ENCODE data around the gene CPLX1. TPM values are rescaled to one million over a fixed set of nuclear protein-coding genes. Genes with fewer than 3 reads are reported as not detected.
A peak's percentile ranks its signal among the peaks of the same experiment; 100 is the strongest.

The CPLX1 gene
- total and polyA plus RNA-seq, 4 donors: 5.3 to 117 (median 64.6) TPM

GRCh38 chr4:829761-830600 is 4.1 kb upstream of the CPLX1 start:
- 64% methylated on average over 26 of the region's 26 CpGs for WGBS (ENCODE audit: insufficient coverage)
- no peak overlapping the region for H3K4me3 ChIP-seq (ENCODE audit: low read depth, low read length)
- peaks cover 2% of the 10 kb centered on the region for H3K27me3 ChIP-seq (ENCODE audit: control insufficient read depth, insufficient read depth, low read length)
- H3K36me3 ChIP-seq (ENCODE audit: control insufficient read depth, insufficient read depth, low read length): peaks cover 4% of the 10 kb centered on the region
- no peak for DNase-seq (ENCODE audit: low read depth in 4 of 6, low spot score in 6 of 6)
- no peaks in the 10 kb centered on the region for H3K9me3 ChIP-seq (ENCODE audit: control insufficient read depth, insufficient read depth, low read length)
- peaks cover 15% of the 10 kb centered on the region for H3K4me1 ChIP-seq (ENCODE audit: control insufficient read depth, insufficient read depth, low read length)
- H3K27ac ChIP-seq (ENCODE audit: low read depth, low read length): no peak overlapping the region

GRCh38 chr4:829291-829690 is 3.4 kb upstream of the CPLX1 start:
- WGBS (ENCODE audit: insufficient coverage): 84% methylated on average over 5 of the region's 6 CpGs
- DNase-seq (ENCODE audit: low read depth in 4 of 6, low spot score in 6 of 6): no peak
- Histone ChIP-seq H3K36me3 (ENCODE audit: control insufficient read depth, insufficient read depth, low read length) (no peaks in the 10 kb centered on the region), H3K4me3 (ENCODE audit: low read depth, low read length) (no peak overlapping the region), H3K27me3 (ENCODE audit: control insufficient read depth, insufficient read depth, low read length) (peaks cover 9% of the 10 kb centered on the region), H3K4me1 (ENCODE audit: control insufficient read depth, insufficient read depth, low read length) (peaks cover 22% of the 10 kb centered on the region), H3K27ac (ENCODE audit: low read depth, low read length) (no peak overlapping the region), H3K9me3 (ENCODE audit: control insufficient read depth, insufficient read depth, low read length) (no peaks in the 10 kb centered on the region)

- Histone ChIP-seq H3K4me1 (ENCODE audit: control insufficient read depth, insufficient read depth, low read length) (peaks cover 27% of the 10 kb centered on the region), H3K4me3 (ENCODE audit: low read depth, low read length) (no peak overlapping the region), H3K9me3 (ENCODE audit: control insufficient read depth, insufficient read depth, low read length) (no peaks in the 10 kb centered on the region), H3K27me3 (ENCODE audit: control insufficient read depth, insufficient read depth, low read length) (peaks cover 15% of the 10 kb centered on the region), H3K36me3 (ENCODE audit: control insufficient read depth, insufficient read depth, low read length) (peaks cover 5% of the 10 kb centered on the region), H3K27ac (ENCODE audit: low read depth, low read length) (no peak overlapping the region)
- 47% methylated on average over 16 of the region's 16 CpGs for WGBS (ENCODE audit: insufficient coverage)
- DNase-seq (ENCODE audit: low read depth in 4 of 6, low spot score in 6 of 6): no peak
These were observed 2.8 kb upstream of the CPLX1 start for GRCh38 chr4:828641-829271.

GRCh38 chr4:827209-828081 is 1.5 kb upstream of the CPLX1 start:
- H3K27me3 ChIP-seq (ENCODE audit: control insufficient read depth, insufficient read depth, low read length): peaks cover 20% of the 10 kb centered on the region
- H3K4me1 ChIP-seq (ENCODE audit: control insufficient read depth, insufficient read depth, low read length): peaks cover 40% of the 10 kb centered on the region
- no peak overlapping the region for H3K27ac ChIP-seq (ENCODE audit: low read depth, low read length)
- H3K36me3 ChIP-seq (ENCODE audit: control insufficient read depth, insufficient read depth, low read length): peaks cover 12% of the 10 kb centered on the region
- H3K9me3 ChIP-seq (ENCODE audit: control insufficient read depth, insufficient read depth, low read length): no peaks in the 10 kb centered on the region
- H3K4me3 ChIP-seq (ENCODE audit: low read depth, low read length): no peak overlapping the region
- no peak for DNase-seq (ENCODE audit: low read depth in 4 of 6, low spot score in 6 of 6)
- 29% methylated on average over 19 of the region's 20 CpGs for WGBS (ENCODE audit: insufficient coverage)

DNA sequence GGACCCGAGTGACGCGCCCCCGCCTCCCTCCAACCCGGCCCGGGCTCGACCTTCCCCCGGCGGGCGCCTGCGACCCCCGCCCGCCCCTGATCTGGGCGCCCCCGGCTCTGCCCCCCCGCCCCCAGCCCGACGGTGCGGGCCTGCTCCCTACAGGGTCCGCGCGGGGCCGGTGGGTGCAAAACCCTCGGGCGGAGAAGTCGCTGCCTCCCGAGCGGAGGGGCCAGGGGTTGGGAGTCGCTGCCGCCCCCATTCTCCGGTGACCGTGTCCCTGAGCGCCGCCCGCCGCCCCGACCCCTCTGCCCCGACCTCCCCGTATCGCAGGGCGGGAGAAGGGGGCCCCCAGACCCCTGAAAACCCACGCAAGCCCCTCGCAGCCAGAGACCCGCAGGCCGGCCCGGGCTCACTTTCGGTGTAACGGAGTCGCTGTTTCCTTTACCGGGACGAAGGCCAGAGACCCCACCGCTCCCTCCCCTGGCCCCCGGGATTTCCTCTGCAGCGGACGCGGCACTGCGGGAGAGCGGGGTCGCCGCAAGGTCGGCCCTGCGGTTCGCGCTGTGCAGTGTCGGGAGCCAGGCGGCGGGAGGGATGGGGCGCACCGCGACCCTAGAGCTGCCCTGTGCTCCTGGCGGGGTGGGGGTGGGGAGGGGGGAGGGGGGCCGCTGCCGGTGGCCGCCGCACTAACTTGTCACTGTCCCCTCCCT is 729 bp upstream of the CPLX1 start:
- peak overlapping the region; percentile 26 for H3K4me3 ChIP-seq (ENCODE audit: low read depth, low read length)
- H3K4me1 ChIP-seq (ENCODE audit: control insufficient read depth, insufficient read depth, low read length): peaks cover 48% of the 10 kb centered on the region
- H3K9me3 ChIP-seq (ENCODE audit: control insufficient read depth, insufficient read depth, low read length): no peaks in the 10 kb centered on the region
- peak in 1 of 6 donors; percentile 32 for DNase-seq (ENCODE audit: low read depth in 4 of 6, low spot score in 6 of 6)
- H3K27me3 ChIP-seq (ENCODE audit: control insufficient read depth, insufficient read depth, low read length): peaks cover 20% of the 10 kb centered on the region
- H3K36me3 ChIP-seq (ENCODE audit: control insufficient read depth, insufficient read depth, low read length): peaks cover 19% of the 10 kb centered on the region
- H3K27ac ChIP-seq (ENCODE audit: low read depth, low read length): no peak overlapping the region
- WGBS (ENCODE audit: insufficient coverage): under 1% methylated on average over 57 of the region's 75 CpGs

DNA sequence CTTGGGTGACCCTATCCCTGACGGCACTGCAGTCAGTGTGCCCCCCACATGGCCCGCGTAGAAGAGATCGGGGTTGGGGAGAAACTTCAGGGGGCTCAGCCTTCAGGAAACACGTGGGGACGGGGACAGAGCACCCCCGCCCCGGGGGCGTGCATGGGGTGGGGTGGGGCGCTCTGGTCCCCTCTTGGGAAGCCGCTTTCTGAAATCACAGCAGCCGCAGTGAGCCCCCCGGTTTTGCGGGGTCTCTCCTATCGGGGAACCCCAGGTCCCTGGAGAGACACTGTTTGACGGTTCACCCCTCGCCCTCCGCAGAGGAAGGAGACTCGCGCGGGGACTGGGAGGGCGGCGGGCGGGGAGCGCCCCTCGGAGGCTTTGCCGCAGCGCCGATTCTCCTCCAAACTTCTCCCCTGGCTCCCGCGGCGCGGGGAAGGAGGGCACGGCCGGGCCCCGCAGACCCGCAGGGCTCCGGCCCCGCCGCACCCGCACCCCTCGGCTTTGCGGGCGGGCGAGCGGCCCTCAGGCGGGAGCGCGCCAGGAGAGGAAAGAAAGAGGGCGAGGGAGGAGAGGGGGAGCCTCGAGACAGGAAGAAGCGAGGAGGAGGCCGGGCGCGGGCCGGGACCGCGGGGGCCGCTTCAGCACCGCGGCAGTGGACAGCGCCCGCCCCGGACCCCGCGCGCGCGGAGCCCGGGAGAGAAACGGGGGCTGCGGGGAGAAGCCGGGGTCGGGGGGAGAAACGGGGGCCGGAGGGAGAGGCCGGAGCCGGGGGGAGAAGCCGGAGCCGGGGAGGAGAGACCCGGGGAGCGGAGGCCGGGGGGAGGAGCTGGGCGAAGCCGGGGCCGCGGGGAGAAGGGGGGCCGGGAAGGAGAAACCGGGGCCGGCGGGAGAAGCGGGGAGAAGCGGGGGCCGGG is 612 bp downstream of the CPLX1 start:
- peaks cover 32% of the 10 kb centered on the region for H3K36me3 ChIP-seq (ENCODE audit: control insufficient read depth, insufficient read depth, low read length)
- H3K4me1 ChIP-seq (ENCODE audit: control insufficient read depth, insufficient read depth, low read length): peaks cover 51% of the 10 kb centered on the region
- DNase-seq (ENCODE audit: low read depth in 4 of 6, low spot score in 6 of 6): peak in 4 of 6 donors; percentile 7 to 62 (median 35)
- H3K27ac ChIP-seq (ENCODE audit: low read depth, low read length): no peak overlapping the region
- peak overlapping the region; percentile 29 for H3K4me3 ChIP-seq (ENCODE audit: low read depth, low read length)
- peaks cover 20% of the 10 kb centered on the region for H3K27me3 ChIP-seq (ENCODE audit: control insufficient read depth, insufficient read depth, low read length)
- H3K9me3 ChIP-seq (ENCODE audit: control insufficient read depth, insufficient read depth, low read length): no peaks in the 10 kb centered on the region
- WGBS (ENCODE audit: insufficient coverage): 3% methylated on average over 82 of the region's 94 CpGs

DNA sequence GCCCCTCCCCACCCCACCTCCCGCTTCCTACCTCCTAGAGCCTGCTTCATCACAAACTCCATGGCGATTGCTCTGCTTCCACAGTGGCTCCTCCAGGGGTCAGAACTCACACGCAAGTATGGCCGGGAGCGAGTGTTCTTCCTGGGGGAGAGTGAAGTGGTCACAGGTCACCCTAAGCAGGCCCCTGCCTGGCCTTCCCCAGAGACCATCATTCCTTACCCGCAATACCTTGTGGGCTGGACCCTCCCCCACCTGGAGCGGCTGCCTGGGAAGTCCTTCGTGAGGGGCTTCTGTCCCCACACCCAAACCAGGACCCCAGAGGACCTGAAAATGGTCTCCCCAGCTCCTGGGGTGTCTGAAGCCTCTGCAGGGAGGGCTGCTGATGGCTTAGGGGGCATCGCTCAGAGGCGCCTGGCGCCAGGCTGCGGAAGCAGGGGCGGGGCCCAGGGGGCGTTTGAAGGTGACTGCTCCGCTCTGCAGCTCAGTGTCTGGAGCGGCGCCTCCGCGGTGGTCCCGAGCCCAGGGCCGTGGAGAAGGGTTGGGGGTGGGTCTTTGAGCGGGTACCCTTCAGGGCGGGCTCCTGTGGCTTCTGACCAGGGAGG is 1.4 kb downstream of the CPLX1 start:
- H3K4me1 ChIP-seq (ENCODE audit: control insufficient read depth, insufficient read depth, low read length): peaks cover 51% of the 10 kb centered on the region
- H3K4me3 ChIP-seq (ENCODE audit: low read depth, low read length): peak overlapping the region; percentile 29
- no peaks in the 10 kb centered on the region for H3K9me3 ChIP-seq (ENCODE audit: control insufficient read depth, insufficient read depth, low read length)
- WGBS (ENCODE audit: insufficient coverage): 5% methylated on average over 19 of the region's 23 CpGs
- peaks cover 37% of the 10 kb centered on the region for H3K36me3 ChIP-seq (ENCODE audit: control insufficient read depth, insufficient read depth, low read length)
- H3K27me3 ChIP-seq (ENCODE audit: control insufficient read depth, insufficient read depth, low read length): peaks cover 20% of the 10 kb centered on the region
- H3K27ac ChIP-seq (ENCODE audit: low read depth, low read length): no peak overlapping the region
- peak in 1 of 6 donors; percentile 44 for DNase-seq (ENCODE audit: low read depth in 4 of 6, low spot score in 6 of 6)

GRCh38 chr4:823761-824460 is 2.0 kb downstream of the CPLX1 start:
- H3K9me3 ChIP-seq (ENCODE audit: control insufficient read depth, insufficient read depth, low read length): no peaks in the 10 kb centered on the region
- peaks cover 37% of the 10 kb centered on the region for H3K36me3 ChIP-seq (ENCODE audit: control insufficient read depth, insufficient read depth, low read length)
- WGBS (ENCODE audit: insufficient coverage): 47% methylated on average over 23 of the region's 24 CpGs
- peaks cover 20% of the 10 kb centered on the region for H3K27me3 ChIP-seq (ENCODE audit: control insufficient read depth, insufficient read depth, low read length)
- H3K27ac ChIP-seq (ENCODE audit: low read depth, low read length): no peak overlapping the region
- no peak for DNase-seq (ENCODE audit: low read depth in 4 of 6, low spot score in 6 of 6)
- peaks cover 51% of the 10 kb centered on the region for H3K4me1 ChIP-seq (ENCODE audit: control insufficient read depth, insufficient read depth, low read length)
- no peak overlapping the region for H3K4me3 ChIP-seq (ENCODE audit: low read depth, low read length)

All from spinal cord (tissue), 10 donors.